Smooth muscle cell (in vitro differentiated cells): ENCODE measurements around the gene COA3. TPM values are rescaled to one million over a fixed set of nuclear protein-coding genes. Genes with fewer than 3 reads are reported as not detected.

Experiments used
- DNase-seq: peaks from one replicate; lab custom pipeline; 2025; ENCODE audit not compliant: unreplicated experiment; lab: John Stamatoyannopoulos, UW
- H2AFZ ChIP-seq: fragments of 200-600 bp; sonication (generic); 2 replicates; pipeline ENCODE4 v1.6.0; 2016; ENCODE audit warnings: antibody characterized with exemption, low read depth, mild to moderate bottlenecking
- H3F3A ChIP-seq: fragments of 200-600 bp; sonication (generic); 2 replicates; pipeline ENCODE4 v1.6.0; 2017; ENCODE audit warnings: antibody characterized with exemption, low read depth
- H3K27ac ChIP-seq: fragments of 200-600 bp; sonication (generic); 2 replicates; pipeline ENCODE4 v1.5.1; 2016; ENCODE audit warnings: low read depth, mild to moderate bottlenecking
- H3K27me3 ChIP-seq: fragments of 200-600 bp; sonication (generic); 2 replicates; pipeline ENCODE4 v1.6.1; 2016; ENCODE audit warnings: low read depth, mild to moderate bottlenecking
- H3K36me3 ChIP-seq: fragments of 200-600 bp; sonication (generic); 2 replicates; pipeline ENCODE4 v1.5.1; 2016; ENCODE audit warnings: low read depth
- H3K4me1 ChIP-seq: fragments of 200-600 bp; sonication (generic); 2 replicates; pipeline ENCODE4 v1.5.1; 2016; ENCODE audit warnings: low read depth
- H3K4me2 ChIP-seq: fragments of 200-600 bp; sonication (generic); 2 replicates; pipeline ENCODE4 v1.6.0; 2016; ENCODE audit warnings: mild to moderate bottlenecking
- H3K4me3 ChIP-seq: fragments of 200-600 bp; sonication (generic); 2 replicates; pipeline ENCODE4 v1.5.1; 2016; ENCODE audit warnings: mild to moderate bottlenecking
- H3K79me2 ChIP-seq: fragments of 200-600 bp; sonication (generic); 2 replicates; pipeline ENCODE4 v1.6.0; 2016; ENCODE audit warnings: low read depth, mild to moderate bottlenecking
- H3K9ac ChIP-seq: fragments of 200-600 bp; sonication (generic); 2 replicates; pipeline ENCODE4 v1.6.0; 2016; ENCODE audit warnings: low read depth
- H3K9me3 ChIP-seq: fragments of 200-600 bp; sonication (generic); replicated peaks from 2 replicates; pipeline ENCODE4 v1.5.1; 2016; ENCODE audit warnings: low read depth
- H4K20me1 ChIP-seq: fragments of 200-600 bp; sonication (generic); 2 replicates; pipeline ENCODE4 v1.6.0; 2016; ENCODE audit warnings: low read depth
- WGBS: methylation state at CpG from one replicate; pipeline ENCODE4 v1.1.7; 2016; ENCODE audit warnings: low lambda C conversion rate; 5-methylcytosine and 5-hydroxymethylcytosine counted together
- polyA plus RNA-seq: library from polyadenylated mRNA; unstranded; fragments of >200 nt; fragmentation: Nextera tagmentation; extraction: Ambion mirVana; gene quantifications from 2 replicates; pipeline ENCODE4 v1.2.1, GENCODE V29; 2016
- total RNA-seq: library from RNA; depleted of rRNA; stranded (reverse); fragments of >200 nt; gene quantifications from 2 replicates; pipeline ENCODE4 v1.2.3, GENCODE V29; 2014
- TF ChIP-seq, protein P1 (sequence below): fragments of 200-600 bp; sonication (generic); IDR thresholded peaks from 2 replicates; pipeline ENCODE4 v1.5.1; 2017; ENCODE audit warnings: borderline replicate concordance, mild to moderate bottlenecking, antibody characterized with exemption; ENCODE audit not compliant: insufficient read depth, poor library complexity, severe bottlenecking

The COA3 gene
- total and polyA plus RNA-seq, 2 experiments from 2014 or later = 106 to 127 TPM

DNA sequence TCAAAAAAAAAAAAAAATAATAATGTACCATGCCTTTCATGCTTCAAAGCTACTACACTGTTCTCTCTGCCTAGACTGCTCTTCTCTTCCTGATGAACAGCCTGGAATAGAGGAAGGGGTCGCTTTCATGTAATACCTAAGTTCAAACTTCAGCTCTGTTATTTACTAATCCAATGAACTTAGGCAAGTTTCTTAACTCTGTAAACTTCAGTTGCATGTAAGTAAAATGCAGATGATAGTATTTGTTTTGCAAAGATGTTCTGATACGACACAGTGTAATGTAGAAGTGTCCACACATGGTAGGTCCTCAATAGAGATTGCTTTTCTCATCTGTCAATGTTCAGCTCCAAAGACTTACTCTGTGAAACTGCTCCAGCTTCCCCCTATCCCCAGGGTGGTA lies 6.6 kb downstream of the COA3 start:
- Histone ChIP-seq H3K79me2 (no peaks in the 10 kb centered on the region), H4K20me1 (no peaks in the 10 kb centered on the region), H3K4me2 (no peak overlapping the region), H3K36me3 (no peaks in the 10 kb centered on the region), H3K9ac (no peak overlapping the region), H3K27ac (no peak overlapping the region), H3K4me3 (no peak overlapping the region), H3K4me1 (no peaks in the 10 kb centered on the region), H2AFZ (no peak overlapping the region), H3K9me3 (no peaks in the 10 kb centered on the region), H3F3A (no peaks in the 10 kb centered on the region), H3K27me3 (no peaks in the 10 kb centered on the region)
- WGBS = 90% methylated on average over 2 of the region's 2 CpGs
- no peak for DNase-seq
- TF ChIP-seq, protein P1, sequence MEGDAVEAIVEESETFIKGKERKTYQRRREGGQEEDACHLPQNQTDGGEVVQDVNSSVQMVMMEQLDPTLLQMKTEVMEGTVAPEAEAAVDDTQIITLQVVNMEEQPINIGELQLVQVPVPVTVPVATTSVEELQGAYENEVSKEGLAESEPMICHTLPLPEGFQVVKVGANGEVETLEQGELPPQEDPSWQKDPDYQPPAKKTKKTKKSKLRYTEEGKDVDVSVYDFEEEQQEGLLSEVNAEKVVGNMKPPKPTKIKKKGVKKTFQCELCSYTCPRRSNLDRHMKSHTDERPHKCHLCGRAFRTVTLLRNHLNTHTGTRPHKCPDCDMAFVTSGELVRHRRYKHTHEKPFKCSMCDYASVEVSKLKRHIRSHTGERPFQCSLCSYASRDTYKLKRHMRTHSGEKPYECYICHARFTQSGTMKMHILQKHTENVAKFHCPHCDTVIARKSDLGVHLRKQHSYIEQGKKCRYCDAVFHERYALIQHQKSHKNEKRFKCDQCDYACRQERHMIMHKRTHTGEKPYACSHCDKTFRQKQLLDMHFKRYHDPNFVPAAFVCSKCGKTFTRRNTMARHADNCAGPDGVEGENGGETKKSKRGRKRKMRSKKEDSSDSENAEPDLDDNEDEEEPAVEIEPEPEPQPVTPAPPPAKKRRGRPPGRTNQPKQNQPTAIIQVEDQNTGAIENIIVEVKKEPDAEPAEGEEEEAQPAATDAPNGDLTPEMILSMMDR = no peak

DNA sequence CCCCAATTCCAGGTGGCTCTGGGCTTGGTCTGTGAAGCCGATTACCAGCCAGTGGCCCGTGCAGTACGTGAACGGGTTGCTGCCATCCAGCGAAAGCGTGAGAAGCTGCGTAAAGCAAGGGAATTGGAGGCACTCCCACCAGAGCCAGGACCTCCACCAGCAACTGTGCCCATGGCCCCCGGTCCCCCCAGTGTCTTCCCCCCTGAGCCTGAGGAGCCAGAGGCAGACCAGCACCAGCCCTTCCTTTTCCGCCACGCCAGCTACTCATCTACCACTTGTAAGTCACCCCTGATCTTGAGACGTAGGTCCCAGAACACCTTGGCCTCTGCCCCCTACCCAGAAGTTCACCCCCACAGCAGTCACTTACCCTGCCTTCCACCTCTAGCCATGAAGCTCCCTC lies 11.2 kb downstream of the COA3 start:
- Histone ChIP-seq H3F3A (no peaks in the 10 kb centered on the region), H3K4me1 (no peaks in the 10 kb centered on the region), H3K4me3 (no peak overlapping the region), H3K9me3 (no peaks in the 10 kb centered on the region), H3K36me3 (no peaks in the 10 kb centered on the region), H3K27me3 (peaks cover 10% of the 10 kb centered on the region), H3K4me2 (no peak overlapping the region), H3K79me2 (no peaks in the 10 kb centered on the region), H2AFZ (no peak overlapping the region), H3K9ac (no peak overlapping the region), H4K20me1 (no peaks in the 10 kb centered on the region), H3K27ac (no peak overlapping the region)
- TF ChIP-seq, protein P1 = no peak
- WGBS = 90% methylated on average over 10 of the region's 11 CpGs
- DNase-seq = no peak

DNA sequence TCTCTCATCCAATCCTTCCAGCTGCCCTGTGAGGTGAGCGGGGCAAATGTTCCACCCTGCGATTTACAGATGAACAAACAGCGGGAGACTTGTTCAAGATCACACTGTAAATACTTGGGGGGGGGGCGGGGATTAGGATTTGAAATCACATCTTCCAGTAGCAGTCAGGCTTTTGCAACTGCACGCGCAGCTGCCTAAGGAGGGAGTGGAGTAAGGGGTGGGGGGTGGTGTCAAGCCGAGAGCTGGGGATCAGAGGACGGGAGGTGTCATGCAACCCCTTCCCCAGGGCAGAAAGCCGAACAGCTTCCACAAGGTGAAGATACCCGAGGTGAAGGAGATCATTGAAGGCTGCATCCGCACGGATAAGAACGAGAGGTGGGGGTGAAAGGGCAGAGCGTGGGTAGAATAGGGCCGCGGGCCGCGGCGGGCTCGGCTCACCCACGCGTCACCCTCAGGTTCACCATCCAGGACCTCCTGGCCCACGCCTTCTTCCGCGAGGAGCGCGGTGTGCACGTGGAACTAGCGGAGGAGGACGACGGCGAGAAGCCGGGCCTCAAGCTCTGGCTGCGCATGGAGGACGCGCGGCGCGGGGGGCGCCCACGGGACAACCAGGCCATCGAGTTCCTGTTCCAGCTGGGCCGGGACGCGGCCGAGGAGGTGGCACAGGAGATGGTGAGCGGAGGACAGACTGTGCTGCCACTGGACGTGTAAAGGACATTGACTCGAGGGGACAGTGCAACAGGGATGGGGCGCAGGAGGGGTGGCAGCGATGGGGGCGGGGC lies 13.5 kb downstream of the COA3 start:
- Histone ChIP-seq H3K4me3 (no peak overlapping the region), H3K4me1 (no peaks in the 10 kb centered on the region), H3F3A (no peaks in the 10 kb centered on the region), H3K79me2 (no peaks in the 10 kb centered on the region), H3K9me3 (no peaks in the 10 kb centered on the region), H3K9ac (no peak overlapping the region), H3K27me3 (peaks cover 28% of the 10 kb centered on the region), H3K36me3 (no peaks in the 10 kb centered on the region), H2AFZ (no peak overlapping the region), H4K20me1 (no peaks in the 10 kb centered on the region), H3K4me2 (no peak overlapping the region), H3K27ac (no peak overlapping the region)
- TF ChIP-seq, protein P1 = no peak
- DNase-seq = no peak
- 93% methylated on average over 49 of the region's 52 CpGs for WGBS

DNA sequence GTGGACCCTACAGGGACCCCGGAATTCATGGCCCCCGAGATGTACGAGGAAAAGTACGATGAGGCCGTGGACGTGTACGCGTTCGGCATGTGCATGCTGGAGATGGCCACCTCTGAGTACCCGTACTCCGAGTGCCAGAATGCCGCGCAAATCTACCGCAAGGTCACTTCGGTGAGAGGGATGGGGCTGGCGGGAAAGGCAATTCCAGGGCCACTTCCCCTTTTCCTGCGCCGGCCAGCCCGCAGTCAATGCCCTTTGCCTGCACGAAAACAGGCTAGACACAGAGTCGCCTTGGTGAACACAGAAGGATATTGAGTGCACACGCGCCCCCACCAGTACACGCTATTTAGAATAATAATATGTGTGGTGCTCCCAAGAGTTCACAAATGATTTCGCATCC lies 14.1 kb downstream of the COA3 start:
- Histone ChIP-seq H3F3A (no peaks in the 10 kb centered on the region), H3K9me3 (no peaks in the 10 kb centered on the region), H3K27me3 (peaks cover 28% of the 10 kb centered on the region), H3K4me3 (no peak overlapping the region), H4K20me1 (no peaks in the 10 kb centered on the region), H3K4me1 (no peaks in the 10 kb centered on the region), H3K4me2 (no peak overlapping the region), H3K36me3 (no peaks in the 10 kb centered on the region), H3K79me2 (no peaks in the 10 kb centered on the region), H3K9ac (no peak overlapping the region), H2AFZ (no peak overlapping the region), H3K27ac (no peak overlapping the region)
- TF ChIP-seq, protein P1 = no peak
- DNase-seq = no peak
- WGBS = 94% methylated on average over 23 of the region's 25 CpGs
